HG02981 (cell line): ENCODE results near the gene GPR89A.
"Not testable (repeated sequence)": the region's sequence is repeated elsewhere in the genome, so short reads cannot be mapped to it uniquely, and the experiment has no call there.

ENCODE experiments used
- ATAC-seq: cut with Tn5 transposase; IDR thresholded peaks from one replicate; pipeline ENCODE4 v1.9.1; 2021; ENCODE audit warnings: mild to moderate bottlenecking, moderate library complexity; ENCODE audit not compliant: unreplicated experiment

Gene GPR89A

GRCh38 chr1:145716641-145717345, 109.0 kb downstream of the GPR89A start:
- ATAC-seq: no peak

GRCh38 chr1:145717833-145718232, 110.0 kb downstream of the GPR89A start:
- ATAC-seq: no peak

GRCh38 chr1:145718465-145718864, 110.7 kb downstream of the GPR89A start:
- not testable (repeated sequence) for ATAC-seq

- no peak for ATAC-seq
Observed at GRCh38 chr1:145719230-145720079, 111.7 kb downstream of the GPR89A start, which contains the start of gene CD160. TSS of gene CD160 (plus strand) at chr1:145719499. CDS start at chr1:145728328, 8,829 bp downstream.
